Bronchus fibroblast of lung (primary cell): ENCODE results near the gene HINT3. TPM values are rescaled to one million over a fixed set of nuclear protein-coding genes. Genes with fewer than 3 reads are reported as not detected.

ENCODE experiments used
- total RNA-seq: library from RNA; depleted of rRNA; stranded (reverse); fragments of >200 nt; gene quantifications from 2 replicates; pipeline ENCODE4 v1.2.3, GENCODE V29; 2015

HINT3 gene
- 10.4 and 10.9 TPM in 2 replicates for total RNA-seq

GRCh38 chr6:125956506-125957390, at the start of gene HINT3:
Gene HINT3, plus strand, starts transcription at chr6:125956770. Its CDS starts 208 bp downstream, at chr6:125956978.

GRCh38 chr6:125986301-125987025, 29.9 kb downstream of the HINT3 start, which contains the start of gene TRMT11:
Gene TRMT11, plus strand, starts transcription at chr6:125986540. Its CDS starts 11 bp downstream, at chr6:125986551.

Other genes starting within 250 kb of the HINT3 start
- not detected in 2 replicates for gene HEY2, start 207.1 kb upstream of the HINT3 start, total RNA-seq
- 4.3 and 6.1 TPM in 2 replicates for gene NCOA7, start 165.8 kb upstream of the HINT3 start, total RNA-seq
- gene TRMT11, start 29.8 kb downstream of the HINT3 start, total RNA-seq: 14.1 and 15.0 TPM in 2 replicates